ENCODE measurements around the gene SORCS3.

DNA sequence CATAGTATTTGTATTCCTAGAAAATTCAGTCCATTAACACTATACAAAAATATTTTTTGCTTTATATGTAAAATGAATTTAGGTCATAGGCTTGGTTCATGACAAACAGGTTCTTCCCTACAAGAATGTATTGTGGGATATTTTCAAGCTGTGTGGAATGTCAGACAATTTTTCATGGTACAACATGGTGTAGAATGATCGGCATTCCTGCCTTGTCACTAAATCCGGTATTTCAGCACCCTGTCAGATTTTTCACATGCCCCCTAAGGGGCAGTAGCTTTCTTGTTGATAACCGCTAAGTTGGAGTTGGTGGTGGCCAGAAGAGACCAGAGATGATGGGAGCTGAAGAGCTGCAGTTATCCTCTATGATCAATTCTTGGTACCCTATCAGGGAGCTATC, 154.3 kb downstream of the SORCS3 start:
- TF ChIP-seq, protein P1, sequence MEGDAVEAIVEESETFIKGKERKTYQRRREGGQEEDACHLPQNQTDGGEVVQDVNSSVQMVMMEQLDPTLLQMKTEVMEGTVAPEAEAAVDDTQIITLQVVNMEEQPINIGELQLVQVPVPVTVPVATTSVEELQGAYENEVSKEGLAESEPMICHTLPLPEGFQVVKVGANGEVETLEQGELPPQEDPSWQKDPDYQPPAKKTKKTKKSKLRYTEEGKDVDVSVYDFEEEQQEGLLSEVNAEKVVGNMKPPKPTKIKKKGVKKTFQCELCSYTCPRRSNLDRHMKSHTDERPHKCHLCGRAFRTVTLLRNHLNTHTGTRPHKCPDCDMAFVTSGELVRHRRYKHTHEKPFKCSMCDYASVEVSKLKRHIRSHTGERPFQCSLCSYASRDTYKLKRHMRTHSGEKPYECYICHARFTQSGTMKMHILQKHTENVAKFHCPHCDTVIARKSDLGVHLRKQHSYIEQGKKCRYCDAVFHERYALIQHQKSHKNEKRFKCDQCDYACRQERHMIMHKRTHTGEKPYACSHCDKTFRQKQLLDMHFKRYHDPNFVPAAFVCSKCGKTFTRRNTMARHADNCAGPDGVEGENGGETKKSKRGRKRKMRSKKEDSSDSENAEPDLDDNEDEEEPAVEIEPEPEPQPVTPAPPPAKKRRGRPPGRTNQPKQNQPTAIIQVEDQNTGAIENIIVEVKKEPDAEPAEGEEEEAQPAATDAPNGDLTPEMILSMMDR (IDR thresholded peaks at IDR 0.05; ENCODE audit: insufficient read depth, low read depth, low read length), result no peak
- no peak for TF ChIP-seq EZH2 (IDR thresholded peaks at IDR 0.05; ENCODE audit: insufficient read depth, low read length)
